HFFc6 (cell line): ENCODE data around the gene ZNF888. TPM values are rescaled to one million over a fixed set of nuclear protein-coding genes. Genes with fewer than 3 reads are reported as not detected.
"Not testable (repeated sequence)": the region's sequence is repeated elsewhere in the genome, so short reads cannot be mapped to it uniquely, and the experiment has no call there.

Experiments
- DNase-seq: peaks from one replicate; pipeline ENCODE4 v3.0.0-alpha.2; 2018
- H3K27ac Mint-ChIP-seq: 2 replicates; pipeline ENCODE4 v1.8.0; 2020; ENCODE audit warnings: mild to moderate bottlenecking, mixed read lengths
- H3K27me3 Mint-ChIP-seq: 2 replicates; pipeline ENCODE4 v1.8.0; 2021; ENCODE audit warnings: mild to moderate bottlenecking, moderate library complexity, mixed read lengths; ENCODE audit not compliant: insufficient read depth
- H3K36me3 Mint-ChIP-seq: 2 replicates; pipeline ENCODE4 v1.8.0; 2021; ENCODE audit warnings: low read depth, mixed read lengths
- H3K4me1 Mint-ChIP-seq: 2 replicates; pipeline ENCODE4 v1.8.0; 2020; ENCODE audit warnings: low read depth, mixed read lengths
- H3K4me3 Mint-ChIP-seq: 2 replicates; pipeline ENCODE4 v1.8.0; 2020; ENCODE audit warnings: mild to moderate bottlenecking, moderate library complexity, mixed read lengths
- H3K9me3 Mint-ChIP-seq: 2 replicates; pipeline ENCODE4 v1.8.0; 2020; ENCODE audit warnings: mild to moderate bottlenecking, mixed read lengths
- CTCF ChIP-seq: fragments of 200-600 bp; sonication (generic); IDR thresholded peaks from 2 replicates; pipeline ENCODE4 v1.5.0; 2021; ENCODE audit warnings: antibody characterized with exemption, mild to moderate bottlenecking
- total RNA-seq, 6 experiments: library from RNA; stranded (reverse); fragmentation: NEBNext Ultra II Directional; extraction: Animal tissue kit (Norgen Biotek cat#: 25700); gene quantifications; 2 replicates in 1 of 6; 3 replicates in 5 of 6; pipeline ENCODE4 v1.2.3, GENCODE V29; 2021

ZNF888 gene
- total RNA-seq, 6 experiments from 2014 or later, result 2.2 to 3.1 (median 2.8) TPM

DNA sequence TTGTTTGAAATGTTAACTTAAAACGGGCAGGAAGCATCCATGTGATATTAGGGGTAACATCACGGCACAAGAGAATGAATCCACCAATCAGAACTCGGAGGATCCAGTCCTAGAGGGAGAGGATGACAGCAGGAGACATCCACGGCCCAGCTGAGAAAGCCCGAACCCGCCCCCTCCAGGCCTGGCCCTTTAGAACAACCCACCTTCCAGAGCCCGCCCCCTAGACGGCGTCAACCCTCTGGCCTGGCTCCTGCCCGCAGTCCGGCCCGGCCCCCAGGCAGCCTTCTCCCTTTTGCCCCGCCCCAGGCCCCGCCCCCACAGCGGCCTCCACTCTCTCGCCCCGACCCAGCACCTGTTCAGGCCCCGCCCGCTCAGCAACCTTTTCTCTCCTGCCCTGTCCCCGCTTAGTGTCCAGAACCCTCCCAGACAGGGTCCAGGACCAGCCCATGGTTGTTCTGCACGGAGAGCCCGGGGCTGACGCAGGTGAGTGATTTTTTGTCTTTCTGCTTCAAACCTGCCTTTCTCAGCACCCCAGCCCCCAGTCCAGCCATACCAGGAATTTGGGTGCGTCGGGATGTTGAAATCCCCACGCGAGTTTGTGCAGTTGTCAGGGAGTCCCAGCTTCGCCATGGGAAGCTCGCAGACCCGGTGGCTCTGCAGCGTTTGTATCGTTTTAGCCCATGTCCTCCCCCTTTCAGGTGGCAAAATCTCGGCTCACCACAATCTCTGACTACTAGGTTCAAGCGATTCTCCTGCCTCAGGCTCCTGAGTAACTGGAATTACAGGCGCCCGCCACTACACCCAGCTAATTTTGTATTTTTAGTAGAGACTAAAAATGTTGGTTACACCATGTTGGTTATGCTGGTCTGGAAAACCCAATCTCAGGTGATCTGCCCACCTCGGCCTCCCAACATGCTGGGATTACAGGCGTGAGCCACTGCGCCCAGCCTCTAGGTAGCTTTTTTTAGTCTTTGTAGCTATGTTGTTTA lies 23.4 kb upstream of the ZNF888 start:
- peaks cover 34% of the 10 kb centered on the region for H3K36me3 Mint-ChIP-seq
- H3K9me3 Mint-ChIP-seq, result peaks cover 55% of the 10 kb centered on the region
- peaks cover 5% of the 10 kb centered on the region for H3K4me1 Mint-ChIP-seq
- no peak for TF ChIP-seq CTCF
- no peak overlapping the region for H3K4me3 Mint-ChIP-seq
- H3K27ac Mint-ChIP-seq, result no peak overlapping the region
- DNase-seq, result no peak
- no peaks in the 10 kb centered on the region for H3K27me3 Mint-ChIP-seq

DNA sequence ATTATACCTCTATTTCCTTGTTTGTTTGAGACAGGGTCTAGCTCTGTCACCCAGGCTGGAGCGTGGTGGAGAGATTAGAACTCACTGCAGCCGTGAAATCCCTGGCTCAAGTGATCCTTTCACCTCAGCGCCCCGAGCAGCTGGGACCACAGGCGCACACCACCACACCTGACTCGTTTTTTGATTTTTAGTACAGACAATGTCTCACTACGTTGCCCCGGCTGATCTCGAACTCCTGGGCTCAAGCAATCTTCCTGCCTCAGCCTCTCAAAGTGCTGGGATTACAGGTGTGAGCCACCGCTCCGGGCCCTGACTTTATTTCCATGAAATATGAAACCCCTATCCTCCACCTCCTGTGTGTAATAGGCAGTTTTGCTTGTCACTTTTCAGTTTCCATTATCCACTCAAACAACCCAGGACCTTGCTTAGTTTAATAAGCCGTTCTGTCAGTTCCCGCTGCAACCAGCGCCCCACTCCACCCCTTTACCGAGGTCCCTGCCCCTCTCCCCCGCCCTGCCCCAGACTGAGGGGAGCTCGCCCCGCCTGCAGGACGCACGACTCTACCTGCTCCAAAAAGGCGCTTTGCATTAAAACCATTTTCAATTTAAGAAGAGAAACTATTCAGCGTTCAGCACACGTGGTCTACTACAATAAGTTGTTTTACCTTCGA lies 22.6 kb upstream of the ZNF888 start:
- no peak for TF ChIP-seq CTCF
- DNase-seq, result no peak
- H3K9me3 Mint-ChIP-seq, result peaks cover 46% of the 10 kb centered on the region
- H3K4me1 Mint-ChIP-seq, result peaks cover 12% of the 10 kb centered on the region
- no peaks in the 10 kb centered on the region for H3K27me3 Mint-ChIP-seq
- peaks cover 26% of the 10 kb centered on the region for H3K36me3 Mint-ChIP-seq
- no peak overlapping the region for H3K27ac Mint-ChIP-seq
- no peak overlapping the region for H3K4me3 Mint-ChIP-seq

DNA sequence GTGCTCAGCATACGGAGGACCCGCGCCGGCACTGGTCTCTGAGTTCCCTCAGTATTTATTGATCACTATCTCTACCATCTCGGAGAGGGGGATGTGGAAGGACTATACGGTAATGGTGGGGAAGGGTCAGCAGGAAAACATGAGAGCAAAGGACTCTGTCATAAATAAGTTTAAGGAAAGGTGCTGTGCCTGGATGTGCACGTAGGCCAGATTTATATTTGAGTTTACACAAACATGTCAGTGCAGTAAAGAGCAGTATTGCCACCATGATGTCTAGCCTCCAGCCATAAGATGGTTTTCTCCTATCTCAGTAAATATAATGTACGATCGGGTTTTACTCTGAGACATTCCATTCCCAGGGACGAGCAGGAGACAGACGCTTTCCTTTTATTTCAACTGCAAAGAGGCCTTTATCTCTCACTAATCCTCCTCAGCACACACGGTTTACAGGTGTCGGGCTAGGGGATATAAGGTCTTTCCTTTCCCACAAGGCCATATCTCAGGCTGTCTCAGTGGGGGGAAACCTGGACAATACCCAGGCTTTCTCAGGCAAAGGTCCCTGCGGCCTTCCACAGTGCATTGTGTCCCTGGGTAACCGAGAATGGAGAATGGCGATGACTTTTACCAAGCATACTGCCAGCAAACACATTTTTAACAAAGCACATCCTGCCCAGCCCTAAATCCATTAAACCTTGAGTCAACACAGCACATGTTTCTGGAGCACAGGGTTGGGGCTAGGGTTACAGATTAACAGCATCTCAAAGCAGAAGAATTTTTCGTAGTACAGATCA lies 21.7 kb upstream of the ZNF888 start:
- not testable (repeated sequence) for H3K27ac Mint-ChIP-seq, H3K4me3 Mint-ChIP-seq, H3K27me3 Mint-ChIP-seq, DNase-seq
- H3K9me3 Mint-ChIP-seq, result peaks cover 37% of the 10 kb centered on the region
- H3K4me1 Mint-ChIP-seq, result peaks cover 12% of the 10 kb centered on the region
- H3K36me3 Mint-ChIP-seq, result peaks cover 17% of the 10 kb centered on the region

GRCh38 chr19:52943884-52944643 lies 20.8 kb upstream of the ZNF888 start:
- TF ChIP-seq CTCF, result no peak

GRCh38 chr19:52943134-52943883 lies 20.1 kb upstream of the ZNF888 start:
- Mint-ChIP-seq H3K27me3 (no peaks in the 10 kb centered on the region), H3K4me1 (peaks cover 19% of the 10 kb centered on the region), H3K4me3 (peak overlapping the region; percentile 91), H3K27ac (peak overlapping the region; percentile 87; the same call in 1 of the 2 replicates), H3K36me3 (peaks cover 16% of the 10 kb centered on the region), H3K9me3 (peaks cover 27% of the 10 kb centered on the region)
- no peak for TF ChIP-seq CTCF
- no peak for DNase-seq

More at GRCh38 chr19:52943884-52944643, 20.8 kb upstream of the ZNF888 start:
- Mint-ChIP-seq H3K4me3 (no peak overlapping the region), H3K36me3 (peaks cover 9% of the 10 kb centered on the region), H3K9me3 (peaks cover 29% of the 10 kb centered on the region), H3K4me1 (peaks cover 12% of the 10 kb centered on the region), H3K27ac (no peak overlapping the region), H3K27me3 (no peaks in the 10 kb centered on the region)
- no peak for DNase-seq
